ELF-1 (cell line): ENCODE measurements around the gene POLR3H.

Experiments used
- DNase-seq: peaks from one replicate; pipeline ENCODE4 v3.0.0-alpha.2; 2016; ENCODE audit warnings: low read depth, low spot score

Gene POLR3H

GRCh38 chr22:41537203-41537602 is 7.1 kb downstream of the POLR3H start:
- DNase-seq: no peak

- no peak for DNase-seq
Measured at GRCh38 chr22:41535244-41535643, 9.0 kb downstream of the POLR3H start.

- no peak for DNase-seq
Measured at GRCh38 chr22:41534219-41534618, 10.1 kb downstream of the POLR3H start.

- peak; percentile 87 for DNase-seq
Measured at GRCh38 chr22:41532908-41533825, 11.1 kb downstream of the POLR3H start.

GRCh38 chr22:41531715-41532477 is 12.4 kb downstream of the POLR3H start:
- no peak for DNase-seq

GRCh38 chr22:41530890-41531714 is 13.2 kb downstream of the POLR3H start:
- DNase-seq: no peak

- no peak for DNase-seq
Measured at GRCh38 chr22:41528938-41529561, 15.2 kb downstream of the POLR3H start.

- no peak for DNase-seq
Measured at GRCh38 chr22:41528132-41528766, 16.0 kb downstream of the POLR3H start.

GRCh38 chr22:41526830-41527799 is 17.2 kb downstream of the POLR3H start:
- peak; percentile 62 for DNase-seq

GRCh38 chr22:41526226-41526829 is 17.9 kb downstream of the POLR3H start:
- no peak for DNase-seq

GRCh38 chr22:41525450-41526225 is 18.6 kb downstream of the POLR3H start:
- no peak for DNase-seq

- DNase-seq: no peak
Measured at GRCh38 chr22:41524809-41525449, 19.3 kb downstream of the POLR3H start.

- DNase-seq: no peak
Measured at GRCh38 chr22:41524251-41524661, 20.0 kb downstream of the POLR3H start.

- DNase-seq: no peak
Measured at GRCh38 chr22:41523464-41524221, 20.6 kb downstream of the POLR3H start.

- DNase-seq: no peak
Measured at GRCh38 chr22:41522813-41523212, 21.5 kb downstream of the POLR3H start.

- no peak for DNase-seq
Measured at GRCh38 chr22:41521126-41521525, 23.1 kb downstream of the POLR3H start.

- no peak for DNase-seq
Measured at GRCh38 chr22:41518048-41518347, 26.3 kb downstream of the POLR3H start.
